Smooth muscle cell (in vitro differentiated cells): ENCODE data around the gene NTHL1. TPM values are rescaled to one million over a fixed set of nuclear protein-coding genes. Genes with fewer than 3 reads are reported as not detected.

ENCODE experiments used
- DNase-seq: peaks from one replicate; lab custom pipeline; 2025; ENCODE audit not compliant: unreplicated experiment; lab: John Stamatoyannopoulos, UW
- H2AFZ ChIP-seq: fragments of 200-600 bp; sonication (generic); 2 replicates; pipeline ENCODE4 v1.6.0; 2016; ENCODE audit warnings: antibody characterized with exemption, low read depth, mild to moderate bottlenecking
- H3F3A ChIP-seq: fragments of 200-600 bp; sonication (generic); 2 replicates; pipeline ENCODE4 v1.6.0; 2017; ENCODE audit warnings: antibody characterized with exemption, low read depth
- H3K27ac ChIP-seq: fragments of 200-600 bp; sonication (generic); 2 replicates; pipeline ENCODE4 v1.5.1; 2016; ENCODE audit warnings: low read depth, mild to moderate bottlenecking
- H3K27me3 ChIP-seq: fragments of 200-600 bp; sonication (generic); 2 replicates; pipeline ENCODE4 v1.6.1; 2016; ENCODE audit warnings: low read depth, mild to moderate bottlenecking
- H3K36me3 ChIP-seq: fragments of 200-600 bp; sonication (generic); 2 replicates; pipeline ENCODE4 v1.5.1; 2016; ENCODE audit warnings: low read depth
- H3K4me1 ChIP-seq: fragments of 200-600 bp; sonication (generic); 2 replicates; pipeline ENCODE4 v1.5.1; 2016; ENCODE audit warnings: low read depth
- H3K4me2 ChIP-seq: fragments of 200-600 bp; sonication (generic); 2 replicates; pipeline ENCODE4 v1.6.0; 2016; ENCODE audit warnings: mild to moderate bottlenecking
- H3K4me3 ChIP-seq: fragments of 200-600 bp; sonication (generic); 2 replicates; pipeline ENCODE4 v1.5.1; 2016; ENCODE audit warnings: mild to moderate bottlenecking
- H3K79me2 ChIP-seq: fragments of 200-600 bp; sonication (generic); 2 replicates; pipeline ENCODE4 v1.6.0; 2016; ENCODE audit warnings: low read depth, mild to moderate bottlenecking
- H3K9ac ChIP-seq: fragments of 200-600 bp; sonication (generic); 2 replicates; pipeline ENCODE4 v1.6.0; 2016; ENCODE audit warnings: low read depth
- H3K9me3 ChIP-seq: fragments of 200-600 bp; sonication (generic); replicated peaks from 2 replicates; pipeline ENCODE4 v1.5.1; 2016; ENCODE audit warnings: low read depth
- H4K20me1 ChIP-seq: fragments of 200-600 bp; sonication (generic); 2 replicates; pipeline ENCODE4 v1.6.0; 2016; ENCODE audit warnings: low read depth
- WGBS: methylation state at CpG from one replicate; pipeline ENCODE4 v1.1.7; 2016; ENCODE audit warnings: low lambda C conversion rate; 5-methylcytosine and 5-hydroxymethylcytosine counted together
- polyA plus RNA-seq: library from polyadenylated mRNA; unstranded; fragments of >200 nt; fragmentation: Nextera tagmentation; extraction: Ambion mirVana; gene quantifications from 2 replicates; pipeline ENCODE4 v1.2.1, GENCODE V29; 2016
- total RNA-seq: library from RNA; depleted of rRNA; stranded (reverse); fragments of >200 nt; gene quantifications from 2 replicates; pipeline ENCODE4 v1.2.3, GENCODE V29; 2014
- TF ChIP-seq, protein P1 (sequence below): fragments of 200-600 bp; sonication (generic); IDR thresholded peaks from 2 replicates; pipeline ENCODE4 v1.5.1; 2017; ENCODE audit warnings: borderline replicate concordance, mild to moderate bottlenecking, antibody characterized with exemption; ENCODE audit not compliant: insufficient read depth, poor library complexity, severe bottlenecking

NTHL1 gene
- total and polyA plus RNA-seq, 2 experiments from 2014 or later, result 23.8 to 39.3 TPM

DNA sequence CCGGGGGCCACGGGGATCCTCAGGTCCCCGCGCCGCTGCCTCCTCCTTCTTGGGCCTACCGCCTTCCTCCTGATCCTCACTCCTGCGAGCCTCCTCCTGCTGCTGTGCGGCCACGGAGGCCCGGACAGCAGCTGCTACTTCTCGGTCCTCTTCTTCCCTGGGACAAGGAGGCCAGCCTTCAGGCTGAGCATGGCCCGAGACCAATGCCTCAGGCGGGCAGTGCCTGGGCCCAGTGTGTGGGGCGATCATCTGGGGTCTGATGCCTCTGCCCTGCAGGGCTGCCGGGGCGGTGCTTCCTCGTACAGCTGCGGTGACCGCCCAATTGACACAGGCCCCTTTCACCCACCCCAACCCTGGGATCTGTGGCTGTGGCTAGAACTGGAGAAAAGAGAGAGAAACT lies 46.6 kb downstream of the NTHL1 start:
- TF ChIP-seq, protein P1, sequence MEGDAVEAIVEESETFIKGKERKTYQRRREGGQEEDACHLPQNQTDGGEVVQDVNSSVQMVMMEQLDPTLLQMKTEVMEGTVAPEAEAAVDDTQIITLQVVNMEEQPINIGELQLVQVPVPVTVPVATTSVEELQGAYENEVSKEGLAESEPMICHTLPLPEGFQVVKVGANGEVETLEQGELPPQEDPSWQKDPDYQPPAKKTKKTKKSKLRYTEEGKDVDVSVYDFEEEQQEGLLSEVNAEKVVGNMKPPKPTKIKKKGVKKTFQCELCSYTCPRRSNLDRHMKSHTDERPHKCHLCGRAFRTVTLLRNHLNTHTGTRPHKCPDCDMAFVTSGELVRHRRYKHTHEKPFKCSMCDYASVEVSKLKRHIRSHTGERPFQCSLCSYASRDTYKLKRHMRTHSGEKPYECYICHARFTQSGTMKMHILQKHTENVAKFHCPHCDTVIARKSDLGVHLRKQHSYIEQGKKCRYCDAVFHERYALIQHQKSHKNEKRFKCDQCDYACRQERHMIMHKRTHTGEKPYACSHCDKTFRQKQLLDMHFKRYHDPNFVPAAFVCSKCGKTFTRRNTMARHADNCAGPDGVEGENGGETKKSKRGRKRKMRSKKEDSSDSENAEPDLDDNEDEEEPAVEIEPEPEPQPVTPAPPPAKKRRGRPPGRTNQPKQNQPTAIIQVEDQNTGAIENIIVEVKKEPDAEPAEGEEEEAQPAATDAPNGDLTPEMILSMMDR, result no peak
- Histone ChIP-seq H2AFZ (no peak overlapping the region), H3K27me3 (no peaks in the 10 kb centered on the region), H3K9me3 (no peaks in the 10 kb centered on the region), H3F3A (peaks cover 15% of the 10 kb centered on the region), H3K4me1 (peaks cover 5% of the 10 kb centered on the region), H3K4me2 (no peak overlapping the region), H3K36me3 (no peaks in the 10 kb centered on the region), H4K20me1 (peaks cover 61% of the 10 kb centered on the region), H3K79me2 (peaks cover 32% of the 10 kb centered on the region), H3K9ac (no peak overlapping the region), H3K27ac (no peak overlapping the region), H3K4me3 (no peak overlapping the region)
- WGBS, result 98% methylated on average over 19 of the region's 19 CpGs
- DNase-seq, result no peak

DNA sequence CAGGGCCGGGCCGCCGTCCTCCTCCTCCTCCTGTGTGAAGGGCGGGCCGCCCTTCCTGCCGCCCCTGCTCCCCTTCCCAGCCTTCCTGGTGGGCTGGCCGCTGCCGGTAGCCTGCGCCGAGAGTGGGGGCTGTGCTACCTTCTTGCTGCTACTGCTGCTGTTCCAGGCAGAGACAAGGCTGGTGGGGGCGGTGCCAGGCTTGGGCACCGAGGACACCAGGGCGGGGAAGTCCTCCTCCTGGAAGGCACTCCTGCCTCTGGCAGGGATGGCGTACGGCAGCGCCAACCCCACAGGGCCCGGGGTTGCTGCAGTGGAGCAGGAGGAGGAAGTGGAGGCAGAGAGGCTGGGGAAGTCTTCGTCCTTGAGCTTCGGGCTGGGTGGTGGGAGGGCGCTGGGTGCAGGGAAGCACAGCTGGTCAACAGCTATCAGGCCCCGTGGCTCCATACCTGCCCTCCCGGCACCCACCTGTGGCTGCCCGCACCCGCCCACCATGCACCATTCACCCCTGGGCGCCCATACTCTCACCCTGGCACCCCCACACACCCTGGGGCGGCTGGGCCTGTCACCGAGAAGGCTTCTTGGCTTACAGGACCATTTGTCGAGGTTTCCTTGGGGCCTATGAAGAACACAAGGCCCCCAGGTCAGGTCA lies 47.6 kb downstream of the NTHL1 start:
- Histone ChIP-seq H3K4me2 (no peak overlapping the region), H3K9ac (no peak overlapping the region), H3K79me2 (peaks cover 21% of the 10 kb centered on the region), H3K9me3 (no peaks in the 10 kb centered on the region), H3K4me3 (no peak overlapping the region), H4K20me1 (peaks cover 51% of the 10 kb centered on the region), H3F3A (peaks cover 25% of the 10 kb centered on the region), H3K4me1 (peaks cover 5% of the 10 kb centered on the region), H3K36me3 (no peaks in the 10 kb centered on the region), H3K27me3 (no peaks in the 10 kb centered on the region), H3K27ac (no peak overlapping the region), H2AFZ (no peak overlapping the region)
- WGBS, result 98% methylated on average over 23 of the region's 28 CpGs
- TF ChIP-seq, protein P1, result no peak
- DNase-seq, result no peak

DNA sequence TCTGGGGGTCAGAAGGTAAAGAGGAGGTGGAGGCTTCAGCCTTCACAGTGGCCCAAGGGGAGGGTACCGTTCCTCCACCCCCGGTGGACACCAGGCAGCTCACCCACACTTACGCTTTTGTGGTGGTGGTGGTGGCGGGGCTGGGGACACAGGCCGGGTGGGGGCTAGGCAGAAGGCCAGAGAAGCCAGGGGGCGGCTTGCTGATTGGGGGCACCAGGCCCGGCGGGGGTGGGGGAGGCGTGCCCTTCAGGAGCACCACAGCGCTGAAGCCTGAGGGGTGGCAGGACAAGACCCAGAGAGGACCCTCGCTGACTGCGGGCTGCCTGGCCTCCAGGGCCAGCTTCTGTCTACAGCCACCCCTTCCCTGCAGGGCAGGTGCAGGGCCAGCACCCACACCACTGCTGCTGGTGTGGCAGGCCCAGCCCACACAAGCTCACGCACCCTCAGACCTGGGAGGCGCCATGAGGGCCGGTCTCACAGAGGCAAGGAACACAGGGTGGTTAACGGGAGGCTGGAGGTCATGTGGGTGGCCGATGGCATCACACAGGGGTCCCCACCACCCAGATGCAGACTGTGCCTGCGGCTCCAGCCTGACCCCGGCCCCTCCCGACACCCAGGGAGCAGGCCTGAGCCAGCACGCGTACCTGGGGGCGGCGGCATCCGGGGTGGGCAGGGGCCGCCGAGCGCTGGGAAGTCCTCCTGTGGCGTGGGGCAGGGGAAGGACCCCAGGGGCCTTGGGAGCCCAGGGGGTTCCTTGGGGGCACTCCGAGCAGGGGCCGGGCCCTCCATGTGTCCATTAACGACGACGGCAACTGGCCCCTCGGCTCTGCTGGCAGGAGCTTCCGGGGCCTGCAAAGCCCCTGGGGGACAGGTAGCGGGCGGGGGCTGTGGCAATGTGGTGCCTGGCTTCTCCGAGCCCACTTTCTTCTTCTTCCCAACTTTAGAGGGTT lies 48.5 kb downstream of the NTHL1 start:
- Histone ChIP-seq H3K36me3 (no peaks in the 10 kb centered on the region), H3K4me1 (peaks cover 2% of the 10 kb centered on the region), H3K27ac (no peak overlapping the region), H2AFZ (no peak overlapping the region), H3K79me2 (peaks cover 13% of the 10 kb centered on the region), H3K4me2 (no peak overlapping the region), H3K27me3 (no peaks in the 10 kb centered on the region), H3K4me3 (no peak overlapping the region), H3K9ac (no peak overlapping the region), H4K20me1 (peaks cover 42% of the 10 kb centered on the region), H3K9me3 (no peaks in the 10 kb centered on the region), H3F3A (peaks cover 25% of the 10 kb centered on the region)
- 98% methylated on average over 27 of the region's 39 CpGs for WGBS
- DNase-seq, result no peak
- TF ChIP-seq, protein P1, result no peak
